HG03457 (cell line): ENCODE data around the gene FAM227B.
A peak's percentile ranks its signal among the peaks of the same experiment; 100 is the strongest.
"Not testable (repeated sequence)": the region's sequence is repeated elsewhere in the genome, so short reads cannot be mapped to it uniquely, and the experiment has no call there.

Experiments
- ATAC-seq: cut with Tn5 transposase; IDR thresholded peaks from one replicate; pipeline ENCODE4 v1.9.1; 2021; ENCODE audit warnings: moderate number of reproducible peaks; ENCODE audit not compliant: unreplicated experiment

The FAM227B gene

GRCh38 chr15:49620658-49621368, at the start of gene FAM227B, which contains the start of gene DTWD1:
TSS of gene FAM227B (minus strand) at chr15:49620818. CDS start at chr15:49615171, 5,647 bp downstream.
TSS of gene DTWD1 (plus strand) at chr15:49621048. CDS start at chr15:49625168, 4,120 bp downstream.
- ATAC-seq = peak; percentile 98

GRCh38 chr15:49669288-49669687, 48.7 kb upstream of the FAM227B start:
- ATAC-seq = no peak

DNA sequence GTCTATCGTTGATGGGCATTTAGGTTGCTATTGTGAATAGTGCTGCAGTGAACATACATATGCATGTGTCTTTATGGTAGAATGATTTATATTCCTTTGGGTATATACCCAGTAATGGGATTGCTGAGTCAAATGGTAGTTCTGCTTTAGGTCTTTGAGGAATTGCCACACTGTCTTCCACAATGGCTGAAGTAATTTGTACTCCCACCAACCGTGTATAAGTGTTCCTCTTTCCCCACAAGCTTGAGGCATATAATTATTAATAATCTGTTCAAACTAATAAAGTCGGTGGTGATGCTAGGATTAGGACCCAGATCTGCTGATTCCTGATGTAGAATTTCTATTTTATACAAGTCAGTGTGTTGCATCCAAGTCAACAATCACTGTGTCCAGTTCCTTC, 45.9 kb upstream of the FAM227B start:
- not testable (repeated sequence) for ATAC-seq

DNA sequence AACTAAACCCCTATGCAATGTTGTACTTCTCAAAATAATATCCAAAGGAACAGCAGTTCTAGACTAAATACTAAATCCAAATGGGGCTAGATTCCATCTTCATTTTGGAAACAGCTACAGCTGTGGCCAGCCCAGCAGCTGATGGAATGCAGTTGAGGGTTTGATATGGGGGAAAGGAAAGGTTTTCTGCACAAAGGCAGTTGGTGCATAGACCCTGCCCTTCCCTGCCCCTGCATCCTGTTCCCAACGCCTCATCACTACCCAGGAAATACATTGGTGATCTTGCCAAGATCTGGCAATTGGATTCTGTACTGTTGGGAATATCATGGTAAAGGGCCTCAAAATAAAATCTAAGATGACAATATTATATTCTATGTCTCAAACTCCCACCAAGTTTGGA, 44.1 kb upstream of the FAM227B start:
- no peak for ATAC-seq

DNA sequence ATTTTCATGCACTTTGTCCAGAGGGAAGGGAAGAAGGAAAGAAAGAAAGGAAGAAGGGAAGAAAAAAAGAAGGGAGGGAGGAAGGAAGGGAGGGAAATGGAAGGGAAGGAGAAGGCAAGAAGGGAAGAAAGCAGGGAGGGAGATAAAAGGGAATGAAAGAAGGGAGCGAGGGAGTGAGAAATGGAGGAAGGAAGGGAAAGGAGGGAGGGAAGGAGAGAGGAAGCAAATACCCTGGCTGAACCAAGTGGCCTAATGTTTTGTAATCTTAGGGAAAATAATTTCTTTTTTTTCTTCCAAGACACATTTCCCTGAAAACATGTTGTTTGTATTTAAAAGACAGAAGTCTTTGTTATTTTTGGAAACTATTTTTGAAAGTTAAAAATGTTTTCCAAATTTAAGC, 36.1 kb upstream of the FAM227B start:
- no peak for ATAC-seq

DNA sequence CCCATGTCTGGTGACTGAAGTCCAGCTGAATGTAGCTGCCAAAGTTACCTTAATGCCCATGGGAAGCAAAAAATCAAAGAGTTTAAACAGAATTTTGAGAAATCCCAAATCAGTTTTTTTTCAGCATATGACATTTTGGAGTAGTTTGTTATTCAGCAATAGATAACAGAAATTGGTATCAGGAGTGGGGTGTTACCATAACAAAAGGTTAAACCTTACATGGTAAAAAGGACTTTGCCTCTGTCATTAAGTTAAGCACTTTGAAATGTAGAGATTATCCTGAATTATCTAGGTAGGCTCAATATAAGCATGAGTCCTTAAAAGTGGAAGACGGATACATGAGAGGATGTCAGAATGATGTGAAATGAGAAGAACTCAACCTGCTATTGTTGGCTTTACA, 32.3 kb upstream of the FAM227B start:
- ATAC-seq = no peak

- no peak for ATAC-seq
These were observed 30.1 kb upstream of the FAM227B start for GRCh38 chr15:49650676-49651075.

GRCh38 chr15:49649987-49650386, 29.4 kb upstream of the FAM227B start:
- no peak for ATAC-seq

GRCh38 chr15:49646891-49647290, 26.3 kb upstream of the FAM227B start:
- no peak for ATAC-seq

- no peak for ATAC-seq
These were observed 25.3 kb upstream of the FAM227B start for GRCh38 chr15:49645941-49646340.

- ATAC-seq = no peak
These were observed 24.7 kb upstream of the FAM227B start for GRCh38 chr15:49645277-49645676.

DNA sequence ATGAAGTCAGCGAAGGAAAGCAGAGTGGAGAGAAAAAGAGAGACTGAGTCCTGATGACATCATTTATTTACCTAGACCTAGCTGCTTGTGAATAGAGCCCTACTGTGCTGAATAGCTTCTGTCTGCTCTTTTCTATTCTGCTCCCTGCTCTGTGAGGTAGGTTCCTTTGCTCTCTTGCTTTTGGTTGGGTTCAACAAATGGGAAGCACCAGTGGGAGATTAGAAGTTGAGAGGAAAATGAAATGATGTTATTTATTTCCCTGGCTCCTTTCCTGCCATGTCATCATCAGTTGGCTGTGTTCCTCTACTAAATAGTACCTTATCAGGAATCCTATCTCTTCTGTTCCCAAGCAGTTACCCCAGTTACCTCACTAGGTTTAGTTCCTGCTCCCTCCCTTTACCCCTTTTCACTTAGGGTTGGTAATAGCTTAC, 23.8 kb upstream of the FAM227B start:
- no peak for ATAC-seq

DNA sequence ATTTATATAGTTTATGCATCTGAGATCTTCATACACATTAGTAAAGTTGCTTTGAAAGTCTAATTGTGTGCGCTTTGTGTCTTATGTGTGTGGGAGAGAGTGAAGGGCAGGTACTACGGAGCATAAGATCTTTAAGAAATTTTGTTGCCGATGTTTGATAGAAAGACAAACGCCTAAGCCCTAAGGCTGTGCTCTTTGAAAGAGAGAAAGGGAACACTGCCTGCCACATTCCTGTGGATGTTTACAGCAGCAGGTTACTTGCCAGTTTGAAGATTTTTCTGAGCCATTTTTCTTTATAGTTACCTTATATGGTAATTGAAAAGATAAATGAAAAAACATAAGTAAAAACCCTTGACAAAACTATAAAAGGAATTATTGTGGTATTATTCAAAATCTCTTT, 17.2 kb upstream of the FAM227B start:
- no peak for ATAC-seq

GRCh38 chr15:49628379-49628778, 7.8 kb upstream of the FAM227B start:
- no peak for ATAC-seq

GRCh38 chr15:49627407-49627877, 6.8 kb upstream of the FAM227B start:
- ATAC-seq = no peak

DNA sequence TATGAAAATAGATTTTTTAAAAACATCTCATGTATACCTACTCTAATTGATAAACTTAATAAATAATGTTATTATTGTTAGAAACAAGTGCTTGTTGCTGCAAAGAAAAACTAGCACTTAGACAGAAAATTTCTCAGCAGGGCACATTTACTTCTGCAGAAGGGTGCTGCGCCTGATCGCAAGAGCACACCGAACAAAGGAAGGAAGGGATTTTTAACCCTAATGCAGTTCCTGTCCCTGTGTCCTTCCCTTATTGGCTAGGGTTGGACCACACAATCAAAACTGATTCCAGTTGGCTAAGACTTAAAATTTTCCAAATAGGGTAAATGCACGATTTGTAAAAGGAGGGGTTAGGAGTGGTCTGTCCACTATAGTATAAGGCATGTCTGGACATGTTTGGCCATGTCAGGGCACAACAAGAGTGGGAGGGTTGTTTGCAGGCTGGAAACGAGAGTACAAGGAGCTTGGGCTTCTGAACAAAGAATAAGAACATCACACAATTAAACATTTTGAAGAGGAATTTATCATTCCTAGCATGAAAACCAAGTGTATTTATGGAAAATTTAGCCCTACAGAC, 4.9 kb upstream of the FAM227B start:
- no peak for ATAC-seq

GRCh38 chr15:49624056-49624455, 3.4 kb upstream of the FAM227B start:
- no peak for ATAC-seq

- no peak for ATAC-seq
These were observed 1.9 kb upstream of the FAM227B start for GRCh38 chr15:49622561-49622960.

GRCh38 chr15:49621887-49622286, 1.3 kb upstream of the FAM227B start:
- ATAC-seq = no peak

- no peak for ATAC-seq
These were observed 788 bp upstream of the FAM227B start for GRCh38 chr15:49621401-49621811.

GRCh38 chr15:49620199-49620598, 419 bp downstream of the FAM227B start:
- no peak for ATAC-seq

- no peak for ATAC-seq
These were observed 1.4 kb downstream of the FAM227B start for GRCh38 chr15:49619226-49619625.
